Activated B cell treated with CpG ODN at 0.5 μM for 24 hours (primary cell): ENCODE data around the gene LMX1B. TPM values are rescaled to one million over a fixed set of nuclear protein-coding genes. Genes with fewer than 3 reads are reported as not detected.

Experiments
- ATAC-seq: fragments of 200-7000 bp; cut with Tn5 transposase; one replicate; pipeline ENCODE4 v1.10.0; 2021; ENCODE audit warnings: low read depth, mild to moderate bottlenecking, moderate library complexity
- CTCF ChIA-PET: fragments of 350-600 bp; sonication (Branson Sonifier 250); formaldehyde crosslinking; loops from one replicate; lab custom pipeline; 2021; ENCODE audit warnings: antibody characterized with exemption; lab: Charles Lee
- POLR2A ChIA-PET: fragments of 350-600 bp; sonication (Branson Sonifier 250); formaldehyde crosslinking; loops from one replicate; lab custom pipeline; 2021; ENCODE audit warnings: antibody characterized with exemption; lab: Charles Lee
- DNase-seq: peaks from one replicate; pipeline ENCODE4 v3.0.0; 2022
- H3K27ac Mint-ChIP-seq: one replicate; pipeline ENCODE4 v1.8.0; 2020; ENCODE audit warnings: mixed read lengths
- H3K27me3 Mint-ChIP-seq: one replicate; pipeline ENCODE4 v1.8.0; 2021; ENCODE audit warnings: mixed read lengths
- H3K36me3 Mint-ChIP-seq: one replicate; pipeline ENCODE4 v1.8.0; 2021; ENCODE audit warnings: low read depth, mixed read lengths
- H3K4me1 Mint-ChIP-seq: one replicate; pipeline ENCODE4 v1.8.0; 2021; ENCODE audit warnings: mixed read lengths
- H3K4me3 Mint-ChIP-seq: one replicate; pipeline ENCODE4 v1.8.0; 2020; ENCODE audit warnings: mild to moderate bottlenecking, mixed read lengths
- H3K9me3 Mint-ChIP-seq: one replicate; pipeline ENCODE4 v1.8.0; 2020; ENCODE audit warnings: mixed read lengths
- intact Hi-C: fragments of 100-400 bp; cut with micrococcal nuclease; formaldehyde crosslinking; loops from one replicate; pipeline ENCODE4 v1.15.1; 2024
- total RNA-seq: library from RNA; stranded (reverse); gene quantifications from 2 replicates; pipeline ENCODE4 v1.2.3, GENCODE V29; 2022
- TF ChIP-seq, protein P1 (sequence below): fragments of 200-600 bp; IDR thresholded peaks from one replicate; pipeline ENCODE4 v1.8.0; 2022; ENCODE audit warnings: antibody characterized with exemption, mild to moderate bottlenecking

Gene LMX1B
- total RNA-seq = not detected in 2 replicates

GRCh38 chr9:126613651-126614050, at the start of gene LMX1B:
Gene LMX1B, plus strand, starts transcription at chr9:126613928. Its CDS starts 522 bp downstream, at chr9:126614450.
- Mint-ChIP-seq H3K4me3 (peak within 1 kb of the TSS; percentile 76), H3K9me3 (no peaks in the 10 kb centered on the region), H3K36me3 (no peaks in the 10 kb centered on the region), H3K27me3 (peaks cover 59% of the 10 kb centered on the region), H3K27ac (no peak within 1 kb of the TSS), H3K4me1 (peaks cover 34% of the 10 kb centered on the region)
- ChIA-PET CTCF (no interaction called here), POLR2A (no interaction called here)
- no peak for ATAC-seq
- DNase-seq = no peak
- intact Hi-C loops = no loop called here
- TF ChIP-seq, protein P1, sequence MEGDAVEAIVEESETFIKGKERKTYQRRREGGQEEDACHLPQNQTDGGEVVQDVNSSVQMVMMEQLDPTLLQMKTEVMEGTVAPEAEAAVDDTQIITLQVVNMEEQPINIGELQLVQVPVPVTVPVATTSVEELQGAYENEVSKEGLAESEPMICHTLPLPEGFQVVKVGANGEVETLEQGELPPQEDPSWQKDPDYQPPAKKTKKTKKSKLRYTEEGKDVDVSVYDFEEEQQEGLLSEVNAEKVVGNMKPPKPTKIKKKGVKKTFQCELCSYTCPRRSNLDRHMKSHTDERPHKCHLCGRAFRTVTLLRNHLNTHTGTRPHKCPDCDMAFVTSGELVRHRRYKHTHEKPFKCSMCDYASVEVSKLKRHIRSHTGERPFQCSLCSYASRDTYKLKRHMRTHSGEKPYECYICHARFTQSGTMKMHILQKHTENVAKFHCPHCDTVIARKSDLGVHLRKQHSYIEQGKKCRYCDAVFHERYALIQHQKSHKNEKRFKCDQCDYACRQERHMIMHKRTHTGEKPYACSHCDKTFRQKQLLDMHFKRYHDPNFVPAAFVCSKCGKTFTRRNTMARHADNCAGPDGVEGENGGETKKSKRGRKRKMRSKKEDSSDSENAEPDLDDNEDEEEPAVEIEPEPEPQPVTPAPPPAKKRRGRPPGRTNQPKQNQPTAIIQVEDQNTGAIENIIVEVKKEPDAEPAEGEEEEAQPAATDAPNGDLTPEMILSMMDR = no peak

DNA sequence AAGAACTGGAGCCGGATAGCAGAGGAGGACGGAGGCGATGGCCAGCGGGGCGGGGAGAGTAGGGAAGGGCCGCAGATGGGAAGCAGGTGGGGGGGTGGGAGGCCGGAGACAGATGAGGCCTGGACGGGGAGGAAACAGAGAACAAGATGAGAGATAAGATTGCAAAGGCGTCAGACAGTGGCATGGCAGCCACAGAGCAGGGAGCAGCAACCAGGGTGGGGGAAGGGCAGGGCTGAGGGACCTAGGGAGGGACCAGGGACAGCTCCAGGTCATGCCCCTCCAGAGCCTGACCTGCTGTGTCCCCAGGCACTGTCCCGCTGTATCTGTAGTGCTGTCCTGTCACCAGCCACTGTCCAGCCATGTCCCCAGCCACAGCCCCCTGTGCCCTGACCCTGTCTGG, 49.6 kb upstream of the LMX1B start:
- no peak for DNase-seq
- intact Hi-C loops = no loop called here
- ChIA-PET POLR2A (no interaction called here), CTCF (interaction anchor here (1.0 kb wide), 1 partner anchor 52 kb away, joined by 3 read pairs; no protein-coding TSS in a partner anchor)
- Mint-ChIP-seq H3K36me3 (no peaks in the 10 kb centered on the region), H3K4me3 (no peak overlapping the region), H3K4me1 (no peaks in the 10 kb centered on the region), H3K9me3 (no peaks in the 10 kb centered on the region), H3K27me3 (peaks cover 44% of the 10 kb centered on the region), H3K27ac (no peak overlapping the region)
- TF ChIP-seq, protein P1 = no peak
- ATAC-seq = no peak

DNA sequence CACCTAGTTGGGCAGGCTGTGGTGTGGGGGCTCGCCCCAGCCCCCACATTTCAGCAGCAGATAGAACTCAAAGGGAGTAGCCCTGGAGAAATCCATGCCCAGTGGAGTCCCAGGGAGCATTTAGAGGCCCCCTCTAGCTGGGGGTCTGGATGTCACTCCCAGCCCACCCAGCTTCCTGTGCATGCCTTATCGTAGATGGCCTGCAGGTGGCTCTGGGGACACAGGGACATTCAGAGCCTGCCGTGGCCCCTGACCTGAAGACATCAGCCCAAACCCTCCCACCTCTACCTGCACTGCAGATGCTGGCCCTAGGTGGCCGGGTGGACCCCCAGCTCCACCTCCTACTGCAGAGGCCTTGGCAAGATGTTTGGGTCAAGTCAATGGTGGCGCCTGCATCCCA, 49.0 kb upstream of the LMX1B start:
- no peak for ATAC-seq
- H3K27me3 Mint-ChIP-seq = peaks cover 41% of the 10 kb centered on the region
- POLR2A ChIA-PET = no interaction called here
- no peaks in the 10 kb centered on the region for H3K4me1 Mint-ChIP-seq
- CTCF ChIA-PET = no interaction called here
- H3K4me3 Mint-ChIP-seq = no peak overlapping the region
- intact Hi-C loops = no loop called here
- H3K27ac Mint-ChIP-seq = no peak overlapping the region
- no peaks in the 10 kb centered on the region for H3K36me3 Mint-ChIP-seq
- no peak for DNase-seq
- TF ChIP-seq, protein P1 = no peak
- no peaks in the 10 kb centered on the region for H3K9me3 Mint-ChIP-seq

- no peak for DNase-seq
- Mint-ChIP-seq H3K4me3 (no peak overlapping the region), H3K9me3 (no peaks in the 10 kb centered on the region), H3K27me3 (peaks cover 38% of the 10 kb centered on the region), H3K4me1 (no peaks in the 10 kb centered on the region), H3K27ac (no peak overlapping the region), H3K36me3 (no peaks in the 10 kb centered on the region)
- TF ChIP-seq, protein P1 = no peak
- no peak for ATAC-seq
- intact Hi-C loops = no loop called here
- CTCF ChIA-PET = no interaction called here
- POLR2A ChIA-PET = no interaction called here
Measured at GRCh38 chr9:126565336-126566128, 48.2 kb upstream of the LMX1B start.

GRCh38 chr9:126569036-126569435, 44.7 kb upstream of the LMX1B start:
- Mint-ChIP-seq H3K27me3 (peaks cover 25% of the 10 kb centered on the region), H3K4me3 (no peak overlapping the region), H3K27ac (no peak overlapping the region), H3K9me3 (no peaks in the 10 kb centered on the region), H3K36me3 (no peaks in the 10 kb centered on the region), H3K4me1 (no peaks in the 10 kb centered on the region)
- POLR2A ChIA-PET = no interaction called here
- TF ChIP-seq, protein P1 = no peak
- DNase-seq = no peak
- no peak for ATAC-seq
- intact Hi-C loops = no loop called here
- CTCF ChIA-PET = no interaction called here
